ENCODE data around the gene EEF2K.

- TF ChIP-seq, protein P1, sequence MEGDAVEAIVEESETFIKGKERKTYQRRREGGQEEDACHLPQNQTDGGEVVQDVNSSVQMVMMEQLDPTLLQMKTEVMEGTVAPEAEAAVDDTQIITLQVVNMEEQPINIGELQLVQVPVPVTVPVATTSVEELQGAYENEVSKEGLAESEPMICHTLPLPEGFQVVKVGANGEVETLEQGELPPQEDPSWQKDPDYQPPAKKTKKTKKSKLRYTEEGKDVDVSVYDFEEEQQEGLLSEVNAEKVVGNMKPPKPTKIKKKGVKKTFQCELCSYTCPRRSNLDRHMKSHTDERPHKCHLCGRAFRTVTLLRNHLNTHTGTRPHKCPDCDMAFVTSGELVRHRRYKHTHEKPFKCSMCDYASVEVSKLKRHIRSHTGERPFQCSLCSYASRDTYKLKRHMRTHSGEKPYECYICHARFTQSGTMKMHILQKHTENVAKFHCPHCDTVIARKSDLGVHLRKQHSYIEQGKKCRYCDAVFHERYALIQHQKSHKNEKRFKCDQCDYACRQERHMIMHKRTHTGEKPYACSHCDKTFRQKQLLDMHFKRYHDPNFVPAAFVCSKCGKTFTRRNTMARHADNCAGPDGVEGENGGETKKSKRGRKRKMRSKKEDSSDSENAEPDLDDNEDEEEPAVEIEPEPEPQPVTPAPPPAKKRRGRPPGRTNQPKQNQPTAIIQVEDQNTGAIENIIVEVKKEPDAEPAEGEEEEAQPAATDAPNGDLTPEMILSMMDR (IDR thresholded peaks at IDR 0.05): no peak
- no peak for TF ChIP-seq ZFX (IDR thresholded peaks at IDR 0.05; ENCODE audit: borderline replicate concordance)
Measured at GRCh38 chr16:22325598-22326368, 119.7 kb downstream of the EEF2K start.
